Right lobe of liver (tissue), 4 donors: ENCODE data around the gene GABRG3.

Source experiments
- POLR2A ChIP-seq: fragments of 450-650 bp; IDR thresholded peaks from one replicate; pipeline ENCODE4 v1.6.1; 2017; ENCODE audit warnings: antibody characterized with exemption, mild to moderate bottlenecking
- TF ChIP-seq, protein P1 (sequence below), 4 donors: fragments of 200-600 bp in 3 of 4; fragments of 450-650 bp in 1 of 4; IDR thresholded peaks; one replicate each; pipeline versions ENCODE4 v1.5.1 to v1.8.0; 2016 to 2022; ENCODE audit warnings: antibody characterized with exemption in 4 of 4, mild to moderate bottlenecking in 2 of 4
- donor health status: DM: no; HTN: no; CAD: no.
- donor health status: DM: no; HTN: no; CAD: no.
- donor health status: DM: no; HTN: yes; CAD: no.

DNA sequence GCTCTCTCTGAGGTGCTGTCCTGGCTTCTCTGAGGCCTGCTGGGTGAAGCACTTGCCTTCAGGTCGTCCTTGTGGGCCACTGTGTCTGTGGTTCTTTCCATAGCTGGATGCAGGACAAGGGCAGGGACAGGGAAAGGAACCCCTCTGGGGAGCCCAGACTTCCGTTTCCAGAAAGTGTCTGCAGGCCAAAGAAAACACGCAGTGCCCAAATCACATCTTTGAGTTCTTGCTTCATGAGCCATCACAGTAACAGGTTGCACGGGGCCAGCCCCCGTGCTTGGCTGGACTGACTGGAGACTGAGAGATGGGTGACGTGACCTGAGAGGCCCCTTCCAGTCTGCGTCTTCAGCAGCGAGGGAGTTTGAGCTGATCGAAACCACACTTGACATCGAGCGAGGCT lies 115.8 kb downstream of the GABRG3 start:
- TF ChIP-seq, protein P1, sequence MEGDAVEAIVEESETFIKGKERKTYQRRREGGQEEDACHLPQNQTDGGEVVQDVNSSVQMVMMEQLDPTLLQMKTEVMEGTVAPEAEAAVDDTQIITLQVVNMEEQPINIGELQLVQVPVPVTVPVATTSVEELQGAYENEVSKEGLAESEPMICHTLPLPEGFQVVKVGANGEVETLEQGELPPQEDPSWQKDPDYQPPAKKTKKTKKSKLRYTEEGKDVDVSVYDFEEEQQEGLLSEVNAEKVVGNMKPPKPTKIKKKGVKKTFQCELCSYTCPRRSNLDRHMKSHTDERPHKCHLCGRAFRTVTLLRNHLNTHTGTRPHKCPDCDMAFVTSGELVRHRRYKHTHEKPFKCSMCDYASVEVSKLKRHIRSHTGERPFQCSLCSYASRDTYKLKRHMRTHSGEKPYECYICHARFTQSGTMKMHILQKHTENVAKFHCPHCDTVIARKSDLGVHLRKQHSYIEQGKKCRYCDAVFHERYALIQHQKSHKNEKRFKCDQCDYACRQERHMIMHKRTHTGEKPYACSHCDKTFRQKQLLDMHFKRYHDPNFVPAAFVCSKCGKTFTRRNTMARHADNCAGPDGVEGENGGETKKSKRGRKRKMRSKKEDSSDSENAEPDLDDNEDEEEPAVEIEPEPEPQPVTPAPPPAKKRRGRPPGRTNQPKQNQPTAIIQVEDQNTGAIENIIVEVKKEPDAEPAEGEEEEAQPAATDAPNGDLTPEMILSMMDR (IDR thresholded peaks at IDR 0.05) = no peak
- no peak for TF ChIP-seq POLR2A
